K562 (cell line): ENCODE measurements around the gene ZSWIM9. TPM values are rescaled to one million over a fixed set of nuclear protein-coding genes. Genes with fewer than 3 reads are reported as not detected.

Source experiments
- ARNT ChIP-seq, 2 experiments: fragments of 450-650 bp; IDR thresholded peaks; 2 replicates each; pipeline ENCODE4 v1.6.1; 2016; ENCODE audit warnings: mild to moderate bottlenecking in 1 of 2
- ATF7 ChIP-seq: fragments of 450-650 bp; IDR thresholded peaks from 2 replicates; pipeline ENCODE4 v1.7.1; 2014; ENCODE audit warnings: mild to moderate bottlenecking, moderate library complexity
- CREB5 ChIP-seq: fragments of 250-450 bp; sonication (Bioruptor Pico); IDR thresholded peaks from 2 replicates; pipeline ENCODE4 v1.5.0; 2020; ENCODE audit warnings: mild to moderate bottlenecking
- DNMT1 ChIP-seq: fragments of 450-650 bp; IDR thresholded peaks from 2 replicates; pipeline ENCODE4 v1.6.1; 2016; ENCODE audit warnings: antibody characterized with exemption, mild to moderate bottlenecking
- EP300 ChIP-seq: IDR thresholded peaks from 2 replicates; pipeline ENCODE4 v1.6.1; 2012; ENCODE audit warnings: low read length, improper control_type of control experiment
- FOXK2 ChIP-seq, 2 experiments: fragments of 450-650 bp; IDR thresholded peaks in 1 of 2; conservative IDR thresholded peaks in 1 of 2; 2 replicates each; pipeline ENCODE4 v1.6.1; 2016; ENCODE audit warnings: low read depth in 2 of 2, mild to moderate bottlenecking in 1 of 2
- FOXM1 ChIP-seq, 2 experiments: fragments of 450-650 bp in 1 of 2; sonication (generic) in 1 of 2; formaldehyde crosslinking in 1 of 2; IDR thresholded peaks; 2 replicates each; pipeline versions ENCODE4 v1.6.1 to v1.9.0; 2017 to 2022; ENCODE audit warnings: low read depth in 2 of 2, mild to moderate bottlenecking in 2 of 2, missing genetic modification reagents in 1 of 2, moderate library complexity in 1 of 2
- HSF4 ChIP-seq: fragments of 250-450 bp; sonication (Bioruptor Pico); IDR thresholded peaks from 2 replicates; pipeline ENCODE4 v2.1.2; 2022; ENCODE audit warnings: mild to moderate bottlenecking, moderate library complexity, borderline replicate concordance
- KDM5B ChIP-seq: fragments of 200-600 bp; sonication (generic); IDR thresholded peaks from 2 replicates; pipeline ENCODE4 v1.6.1; 2012; ENCODE audit warnings: low read depth, mild to moderate bottlenecking, moderate library complexity, low read length, control low read depth, inconsistent platforms; ENCODE audit not compliant: insufficient replicate concordance
- MCM7 ChIP-seq, 2 experiments: fragments of 450-650 bp; IDR thresholded peaks; 2 replicates each; pipeline ENCODE4 v1.6.1; 2016 to 2018
- MXI1 ChIP-seq: IDR thresholded peaks from 2 replicates; pipeline ENCODE4 v1.6.1; 2011; ENCODE audit warnings: low read depth, mild to moderate bottlenecking, improper control_type of control experiment, low read length
- RBBP5 ChIP-seq: fragments of 200-600 bp; sonication (generic); IDR thresholded peaks from 2 replicates; pipeline ENCODE4 v1.6.1; 2012; ENCODE audit warnings: borderline replicate concordance, mild to moderate bottlenecking, low read length, control low read depth, inconsistent platforms; ENCODE audit not compliant: insufficient read depth, poor library complexity, severe bottlenecking
- XRCC3 ChIP-seq: fragments of 450-650 bp; IDR thresholded peaks from 2 replicates; pipeline ENCODE4 v1.6.1; 2017; ENCODE audit warnings: mild to moderate bottlenecking, moderate library complexity
- ZBTB11 ChIP-seq, 3 experiments: fragments of 200-800 bp in 1 of 3; fragments of 250-450 bp in 1 of 3; fragments of 450-650 bp in 1 of 3; sonication (Bioruptor Pico) in 1 of 3; sonication (Bioruptor generic) in 1 of 3; formaldehyde crosslinking in 1 of 3; IDR thresholded peaks; 2 replicates each; pipeline versions ENCODE4 v1.6.1 to v1.8.0; 2016 to 2022; ENCODE audit warnings: mild to moderate bottlenecking in 2 of 3, missing genetic modification characterization in 2 of 3, missing compliant biosample characterization in 1 of 3, moderate library complexity in 1 of 3
- ZBTB17 ChIP-seq: fragments of 450-650 bp; formaldehyde crosslinking; IDR thresholded peaks from 2 replicates; pipeline ENCODE4 v1.4.0; 2020; ENCODE audit warnings: mild to moderate bottlenecking
- ZBTB5 ChIP-seq: fragments of 450-650 bp; IDR thresholded peaks from 2 replicates; pipeline ENCODE4 v1.6.1; 2017; ENCODE audit warnings: antibody characterized with exemption
- ZNF175 ChIP-seq: fragments of 200-800 bp; sonication (Bioruptor generic); IDR thresholded peaks from 2 replicates; pipeline ENCODE4 v1.6.1; 2016; ENCODE audit warnings: low read depth, mild to moderate bottlenecking, missing genetic modification characterization, missing compliant biosample characterization
- ZNF282 ChIP-seq: sonication (generic); formaldehyde crosslinking; IDR thresholded peaks from 2 replicates; pipeline ENCODE4 v1.8.1; 2023; ENCODE audit warnings: missing genetic modification reagents
- ZNF445 ChIP-seq: fragments of 250-450 bp; sonication (Bioruptor Pico); IDR thresholded peaks from 2 replicates; pipeline ENCODE4 v1.4.0; 2020; ENCODE audit warnings: low read depth, mild to moderate bottlenecking, moderate library complexity
- polyA plus RNA-seq, 8 experiments: library from polyadenylated mRNA; depleted of rRNA in 4 of 8; stranded (reverse) in 5 of 8; unstranded in 3 of 8; fragments of >200 nt; fragmentation: Nextera tagmentation in 2 of 8; fragmentation: Illumina TruSeq in 1 of 8; extraction: Ambion mirVana in 2 of 8; extraction: Trizol in 1 of 8; gene quantifications; 2 replicates each; pipeline versions ENCODE4 v1.2.1 to v1.2.3, GENCODE V29; 2011 to 2014; ENCODE audit warnings: inconsistent platforms in 1 of 8, missing spikeins in 1 of 8
- total RNA-seq, 7 experiments: library from RNA; depleted of rRNA in 6 of 7; stranded (reverse); fragments of >200 nt in 6 of 7; fragmentation: Illumina TruSeq in 2 of 7; extraction: Trizol in 2 of 7; gene quantifications; 2 replicates each; pipeline versions ENCODE4 v1.2.1 to v1.2.3, GENCODE V29; 2011 to 2021; ENCODE audit warnings: low replicate concordance in 1 of 7

The ZSWIM9 gene
- total and polyA plus RNA-seq, 9 of the 15 experiments (the other 6 are each of a cell fraction or from before 2014, with no cell fraction given), result 0.04 to 1.4 (median 0.34) TPM; not detected in 1

- TF ChIP-seq FOXM1 (IDR thresholded peaks at IDR 0.05; ENCODE audit: low read depth), result no peak
- TF ChIP-seq FOXM1 (CRISPR knock-in tag; IDR thresholded peaks at IDR 0.05; ENCODE audit: low read depth), result 0 out of 2 replicates have a peak, but pooled peaks have one; percentile 15
- peak; percentile 74 for TF ChIP-seq ZBTB17 (CRISPR knock-in tag)
- no peak for TF ChIP-seq HSF4 (CRISPR knock-in tag)
- TF ChIP-seq ZNF282 (CRISPR knock-in tag), result no peak
- peak; percentile 86 to 92 for TF ChIP-seq FOXK2 (conservative IDR thresholded peaks at IDR 0.05 in 1 of 2, IDR thresholded peaks at IDR 0.05 in 1 of 2; ENCODE audit: low read depth in 2 of 2)
- no peak for TF ChIP-seq XRCC3
- peak; percentile 57 for TF ChIP-seq RBBP5
- peak; percentile 91 for TF ChIP-seq KDM5B
- TF ChIP-seq ATF7, result peak; percentile 61
- TF ChIP-seq ZBTB11 (CRISPR knock-in tag; IDR thresholded peaks at IDR 0.05), result no peak
- TF ChIP-seq EP300, result no peak
- 0 out of 2 replicates have a peak, but pooled peaks have one; percentile 56 for TF ChIP-seq ZNF445 (CRISPR knock-in tag)
- TF ChIP-seq ZNF175, result no peak
- TF ChIP-seq DNMT1, result 0 out of 2 replicates have a peak, but pooled peaks have one; percentile 73
- no peak for TF ChIP-seq MXI1
- TF ChIP-seq ARNT (IDR thresholded peaks at IDR 0.05), result no peak
- TF ChIP-seq MCM7 (IDR thresholded peaks at IDR 0.05), result no peak
- TF ChIP-seq ZBTB5, result no peak
- no peak for TF ChIP-seq CREB5 (CRISPR knock-in tag)
Observed at GRCh38 chr19:48203794-48204628, 33.5 kb downstream of the ZSWIM9 start (continued).
